Smooth muscle cell (in vitro differentiated cells): ENCODE data around the gene HIGD1A. TPM values are rescaled to one million over a fixed set of nuclear protein-coding genes. Genes with fewer than 3 reads are reported as not detected.
A peak's percentile ranks its signal among the peaks of the same experiment; 100 is the strongest.

Experiments
- DNase-seq: peaks from one replicate; lab custom pipeline; 2025; ENCODE audit not compliant: unreplicated experiment; lab: John Stamatoyannopoulos, UW
- H2AFZ ChIP-seq: fragments of 200-600 bp; sonication (generic); 2 replicates; pipeline ENCODE4 v1.6.0; 2016; ENCODE audit warnings: antibody characterized with exemption, low read depth, mild to moderate bottlenecking
- H3F3A ChIP-seq: fragments of 200-600 bp; sonication (generic); 2 replicates; pipeline ENCODE4 v1.6.0; 2017; ENCODE audit warnings: antibody characterized with exemption, low read depth
- H3K27ac ChIP-seq: fragments of 200-600 bp; sonication (generic); 2 replicates; pipeline ENCODE4 v1.5.1; 2016; ENCODE audit warnings: low read depth, mild to moderate bottlenecking
- H3K27me3 ChIP-seq: fragments of 200-600 bp; sonication (generic); 2 replicates; pipeline ENCODE4 v1.6.1; 2016; ENCODE audit warnings: low read depth, mild to moderate bottlenecking
- H3K36me3 ChIP-seq: fragments of 200-600 bp; sonication (generic); 2 replicates; pipeline ENCODE4 v1.5.1; 2016; ENCODE audit warnings: low read depth
- H3K4me1 ChIP-seq: fragments of 200-600 bp; sonication (generic); 2 replicates; pipeline ENCODE4 v1.5.1; 2016; ENCODE audit warnings: low read depth
- H3K4me2 ChIP-seq: fragments of 200-600 bp; sonication (generic); 2 replicates; pipeline ENCODE4 v1.6.0; 2016; ENCODE audit warnings: mild to moderate bottlenecking
- H3K4me3 ChIP-seq: fragments of 200-600 bp; sonication (generic); 2 replicates; pipeline ENCODE4 v1.5.1; 2016; ENCODE audit warnings: mild to moderate bottlenecking
- H3K79me2 ChIP-seq: fragments of 200-600 bp; sonication (generic); 2 replicates; pipeline ENCODE4 v1.6.0; 2016; ENCODE audit warnings: low read depth, mild to moderate bottlenecking
- H3K9ac ChIP-seq: fragments of 200-600 bp; sonication (generic); 2 replicates; pipeline ENCODE4 v1.6.0; 2016; ENCODE audit warnings: low read depth
- H3K9me3 ChIP-seq: fragments of 200-600 bp; sonication (generic); replicated peaks from 2 replicates; pipeline ENCODE4 v1.5.1; 2016; ENCODE audit warnings: low read depth
- H4K20me1 ChIP-seq: fragments of 200-600 bp; sonication (generic); 2 replicates; pipeline ENCODE4 v1.6.0; 2016; ENCODE audit warnings: low read depth
- CTCF ChIP-seq: fragments of 200-600 bp; sonication (generic); IDR thresholded peaks from 2 replicates; pipeline ENCODE4 v1.5.1; 2017; ENCODE audit warnings: borderline replicate concordance, mild to moderate bottlenecking, antibody characterized with exemption; ENCODE audit not compliant: insufficient read depth, poor library complexity, severe bottlenecking
- WGBS: methylation state at CpG from one replicate; pipeline ENCODE4 v1.1.7; 2016; ENCODE audit warnings: low lambda C conversion rate; 5-methylcytosine and 5-hydroxymethylcytosine counted together
- polyA plus RNA-seq: library from polyadenylated mRNA; unstranded; fragments of >200 nt; fragmentation: Nextera tagmentation; extraction: Ambion mirVana; gene quantifications from 2 replicates; pipeline ENCODE4 v1.2.1, GENCODE V29; 2016
- total RNA-seq: library from RNA; depleted of rRNA; stranded (reverse); fragments of >200 nt; gene quantifications from 2 replicates; pipeline ENCODE4 v1.2.3, GENCODE V29; 2014

The HIGD1A gene
- total and polyA plus RNA-seq, 2 experiments from 2014 or later, result 159 to 339 TPM

- H3K36me3 ChIP-seq, result no peaks in the 10 kb centered on the region
- H3F3A ChIP-seq, result no peaks in the 10 kb centered on the region
- 35% methylated on average over 2 of the region's 2 CpGs for WGBS
- H3K9me3 ChIP-seq, result no peaks in the 10 kb centered on the region
- no peak overlapping the region for H3K9ac ChIP-seq
- no peak overlapping the region for H3K27ac ChIP-seq
- no peaks in the 10 kb centered on the region for H3K79me2 ChIP-seq
- no peak for TF ChIP-seq CTCF
- no peaks in the 10 kb centered on the region for H3K27me3 ChIP-seq
- DNase-seq, result no peak
- H3K4me2 ChIP-seq, result no peak overlapping the region
- H4K20me1 ChIP-seq, result no peaks in the 10 kb centered on the region
- no peak overlapping the region for H3K4me3 ChIP-seq
- no peaks in the 10 kb centered on the region for H3K4me1 ChIP-seq
- H2AFZ ChIP-seq, result peak overlapping the region; percentile 57
Observed at GRCh38 chr3:42852441-42852840, 48.2 kb upstream of the HIGD1A start.

- Histone ChIP-seq H3K79me2 (no peaks in the 10 kb centered on the region), H3K27me3 (no peaks in the 10 kb centered on the region), H2AFZ (no peak overlapping the region), H3K9me3 (no peaks in the 10 kb centered on the region), H3K36me3 (no peaks in the 10 kb centered on the region), H3K4me1 (no peaks in the 10 kb centered on the region), H3K4me3 (no peak overlapping the region), H4K20me1 (no peaks in the 10 kb centered on the region), H3K4me2 (no peak overlapping the region), H3K9ac (no peak overlapping the region), H3K27ac (no peak overlapping the region), H3F3A (no peaks in the 10 kb centered on the region)
- no peak for TF ChIP-seq CTCF
- 79% methylated on average over 6 of the region's 6 CpGs for WGBS
- no peak for DNase-seq
Observed at GRCh38 chr3:42851228-42851834, 47.0 kb upstream of the HIGD1A start.

- H3K27ac ChIP-seq, result no peak overlapping the region
- WGBS, result 88% methylated on average over 3 of the region's 3 CpGs
- no peaks in the 10 kb centered on the region for H3K27me3 ChIP-seq
- no peaks in the 10 kb centered on the region for H3K79me2 ChIP-seq
- H3F3A ChIP-seq, result no peaks in the 10 kb centered on the region
- H4K20me1 ChIP-seq, result no peaks in the 10 kb centered on the region
- H3K9me3 ChIP-seq, result no peaks in the 10 kb centered on the region
- H3K36me3 ChIP-seq, result no peaks in the 10 kb centered on the region
- no peak overlapping the region for H3K4me3 ChIP-seq
- no peak for TF ChIP-seq CTCF
- H3K4me2 ChIP-seq, result no peak overlapping the region
- no peak overlapping the region for H3K9ac ChIP-seq
- no peaks in the 10 kb centered on the region for H3K4me1 ChIP-seq
- H2AFZ ChIP-seq, result no peak overlapping the region
- DNase-seq, result no peak
Observed at GRCh38 chr3:42850263-42850662, 46.0 kb upstream of the HIGD1A start.

GRCh38 chr3:42849017-42849416 lies 44.7 kb upstream of the HIGD1A start:
- Histone ChIP-seq H4K20me1 (no peaks in the 10 kb centered on the region), H3K4me3 (no peak overlapping the region), H3K27me3 (no peaks in the 10 kb centered on the region), H2AFZ (no peak overlapping the region), H3K9ac (no peak overlapping the region), H3F3A (no peaks in the 10 kb centered on the region), H3K9me3 (no peaks in the 10 kb centered on the region), H3K79me2 (no peaks in the 10 kb centered on the region), H3K36me3 (no peaks in the 10 kb centered on the region), H3K27ac (no peak overlapping the region), H3K4me2 (no peak overlapping the region), H3K4me1 (no peaks in the 10 kb centered on the region)
- DNase-seq, result no peak
- no peak for TF ChIP-seq CTCF
- WGBS, result 95% methylated on average over 7 of the region's 7 CpGs
